Measurements from ENCODE around the gene DRC1.

The DRC1 gene

DNA sequence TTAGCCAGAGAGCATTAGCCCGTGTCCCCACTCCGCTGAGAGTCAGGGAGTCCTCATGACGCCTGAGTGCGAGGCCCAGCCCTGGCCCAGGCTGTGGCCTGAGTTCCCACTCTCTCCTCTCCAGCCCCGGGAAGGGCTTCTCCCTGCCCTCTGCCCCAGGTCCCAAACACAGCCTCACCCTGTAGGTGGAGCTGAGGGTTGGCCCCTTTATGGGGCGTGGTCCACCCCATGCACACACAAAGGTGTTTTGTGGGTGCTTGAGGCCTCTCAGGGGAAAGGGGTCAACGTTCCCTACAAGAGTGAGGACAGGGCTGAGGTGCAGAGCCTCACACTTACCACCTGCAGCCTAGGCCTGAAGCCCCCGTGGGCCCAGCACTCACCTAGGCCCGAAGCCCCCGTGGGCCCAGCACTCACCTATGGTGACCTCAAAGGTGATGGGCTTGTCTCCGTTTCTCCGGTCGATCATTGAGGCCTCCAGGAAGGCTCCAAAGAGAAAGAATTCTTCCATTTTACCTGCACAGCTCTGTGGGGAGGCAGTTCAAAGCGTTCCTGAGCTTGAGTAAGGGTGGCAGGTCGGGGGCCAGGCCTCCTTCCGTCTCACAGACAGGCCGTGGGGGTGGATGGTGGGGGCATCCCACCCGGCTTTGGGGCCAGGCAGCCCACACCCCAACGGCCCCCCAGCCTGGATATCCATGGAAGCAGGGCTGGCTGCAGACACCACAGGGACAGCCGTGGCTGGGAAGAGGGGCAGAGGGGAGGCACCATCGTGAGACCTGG, 78.3 kb downstream of the DRC1 start:
- no peak for DNase-seq

- DNase-seq = no peak
Observed at GRCh38 chr2:26480566-26481423, 79.1 kb downstream of the DRC1 start.

DNA sequence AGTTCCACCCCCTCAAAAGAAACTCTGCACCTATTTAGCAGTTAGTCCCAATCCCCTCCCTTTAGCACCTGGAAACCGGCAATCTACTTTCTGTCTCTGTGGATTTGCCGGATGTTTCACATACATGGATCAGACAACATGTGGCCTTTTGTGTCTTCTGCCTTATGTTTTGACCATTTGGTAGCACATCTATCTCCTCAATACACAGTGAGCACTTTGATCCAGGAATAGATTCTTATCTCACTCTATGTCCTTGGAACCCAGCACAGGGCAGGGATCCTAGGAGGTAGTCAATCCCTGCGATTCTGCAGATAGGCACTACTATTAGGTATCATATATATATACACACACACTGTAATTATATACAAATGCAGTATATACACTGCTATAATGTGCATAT, 80.0 kb downstream of the DRC1 start:
- DNase-seq = no peak

GRCh38 chr2:26482211-26483026, 80.7 kb downstream of the DRC1 start:
- no peak for DNase-seq

DNA sequence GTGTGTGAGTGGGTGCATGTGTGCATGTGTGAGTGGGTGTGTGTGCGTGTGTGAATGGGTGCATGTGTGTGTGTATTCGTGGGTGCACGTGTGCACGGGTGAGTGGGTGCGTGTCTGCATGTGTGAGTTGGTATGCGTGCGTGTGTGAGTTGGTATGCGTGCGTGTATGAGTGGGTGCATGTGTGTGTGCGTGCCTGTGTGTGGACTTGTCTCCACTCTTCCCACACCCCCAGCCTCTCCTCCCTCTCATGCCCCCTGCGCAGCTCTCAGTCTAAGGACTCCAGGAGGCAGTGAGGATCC, 81.3 kb downstream of the DRC1 start:
- DNase-seq = no peak

GRCh38 chr2:26483516-26483915, 81.8 kb downstream of the DRC1 start:
- no peak for DNase-seq

DNA sequence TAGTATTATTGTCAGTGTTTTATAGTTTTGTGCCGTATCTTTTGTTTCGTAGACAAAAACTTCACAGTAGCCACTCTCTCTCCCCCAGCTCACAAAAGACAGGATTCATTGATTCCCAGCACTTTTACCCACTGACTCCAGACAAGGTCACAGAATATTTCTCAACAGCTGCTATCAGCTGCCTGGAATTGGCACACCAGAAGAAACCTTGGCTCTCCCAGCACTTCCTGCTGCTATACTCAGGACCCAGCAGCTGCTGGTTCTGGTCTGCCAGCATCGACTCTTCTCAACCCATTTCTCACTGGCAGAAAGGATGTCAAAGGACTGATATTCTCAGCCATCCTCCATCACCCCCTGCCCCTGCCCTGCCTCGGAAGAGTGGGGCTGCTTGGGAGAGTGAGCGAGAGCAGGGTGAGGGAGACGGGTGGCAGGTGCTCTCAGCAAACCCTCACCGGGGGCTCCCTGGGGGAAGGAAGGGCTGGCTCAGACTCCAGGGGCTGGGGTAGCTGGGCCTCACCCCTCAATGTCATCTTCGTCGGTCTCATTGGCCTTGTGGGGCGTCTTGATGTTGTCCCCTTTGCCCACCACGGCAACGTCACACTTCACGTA, 82.3 kb downstream of the DRC1 start:
- DNase-seq = no peak

- no peak for DNase-seq
Observed at GRCh38 chr2:26484579-26484978, 82.9 kb downstream of the DRC1 start.

DNA sequence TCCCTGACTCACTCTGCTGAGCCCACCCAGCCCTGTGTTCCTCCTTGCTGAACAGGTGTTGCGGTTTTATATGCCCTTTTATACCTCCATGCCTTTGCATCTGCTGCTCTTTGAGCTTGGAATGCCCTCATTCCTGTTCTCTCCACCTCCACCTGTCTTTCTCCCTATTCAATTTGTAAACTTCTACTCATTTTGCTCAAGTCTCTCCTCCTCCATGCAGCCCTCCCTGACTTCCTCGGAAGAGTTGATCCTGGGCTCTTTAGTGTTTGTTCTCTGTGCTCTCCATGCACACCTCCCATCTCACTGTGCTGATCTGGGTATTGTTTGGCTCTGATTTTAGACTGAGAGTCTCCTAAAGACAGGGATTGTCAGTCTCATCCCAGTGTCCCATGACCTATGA, 83.4 kb downstream of the DRC1 start:
- DNase-seq = no peak

DNA sequence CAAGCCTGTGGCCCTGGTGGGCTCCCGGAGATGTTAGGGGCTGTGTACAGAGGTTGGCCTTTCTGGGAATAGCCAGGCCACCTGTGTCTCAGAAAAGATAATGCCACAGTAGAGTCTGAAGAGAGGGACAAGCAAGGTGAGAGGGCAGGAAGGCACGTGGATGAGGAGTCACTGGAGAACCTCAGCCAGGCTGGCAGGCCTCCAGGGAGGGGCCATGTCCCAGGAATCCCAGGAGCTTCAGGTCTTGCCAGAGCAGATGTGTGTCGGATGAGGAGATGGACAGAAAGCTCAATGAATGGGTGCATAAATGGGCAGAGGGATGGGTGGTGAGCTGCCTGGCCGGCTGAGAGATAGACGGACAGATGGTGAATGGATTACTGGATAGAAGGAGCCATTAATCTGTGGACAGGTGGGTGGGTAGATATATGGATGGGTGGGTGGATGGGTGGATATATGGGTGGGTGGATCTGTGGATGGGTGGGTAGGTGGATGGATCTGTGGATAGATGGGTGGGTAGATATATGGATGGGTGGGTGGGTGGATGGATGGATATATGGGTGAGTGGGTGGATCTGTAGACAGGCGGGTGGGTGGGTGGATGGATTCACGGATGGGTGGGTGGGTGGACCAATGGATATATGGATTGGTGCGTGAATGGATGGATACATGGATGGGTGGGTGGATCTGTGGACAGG, 84.2 kb downstream of the DRC1 start:
- DNase-seq = no peak

DNA sequence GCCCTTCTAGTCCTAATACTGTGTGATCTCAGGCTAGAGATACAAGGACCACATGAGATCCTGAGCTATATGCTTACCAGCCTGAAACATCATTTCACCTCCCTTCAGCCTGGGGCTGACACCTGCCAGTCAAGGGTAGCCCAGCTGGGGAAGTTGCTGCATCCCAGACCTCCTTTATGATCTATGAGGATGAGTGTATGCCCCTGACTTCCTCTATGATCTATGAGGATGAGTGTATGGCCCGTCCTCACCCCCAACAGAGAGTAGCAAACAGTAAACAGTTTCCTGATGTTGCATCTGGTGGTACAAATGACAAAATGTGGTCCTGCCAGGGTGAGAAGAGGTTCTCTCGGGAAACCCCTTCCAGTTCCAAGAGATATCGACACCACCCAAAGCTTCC, 85.1 kb downstream of the DRC1 start:
- DNase-seq = no peak

DNA sequence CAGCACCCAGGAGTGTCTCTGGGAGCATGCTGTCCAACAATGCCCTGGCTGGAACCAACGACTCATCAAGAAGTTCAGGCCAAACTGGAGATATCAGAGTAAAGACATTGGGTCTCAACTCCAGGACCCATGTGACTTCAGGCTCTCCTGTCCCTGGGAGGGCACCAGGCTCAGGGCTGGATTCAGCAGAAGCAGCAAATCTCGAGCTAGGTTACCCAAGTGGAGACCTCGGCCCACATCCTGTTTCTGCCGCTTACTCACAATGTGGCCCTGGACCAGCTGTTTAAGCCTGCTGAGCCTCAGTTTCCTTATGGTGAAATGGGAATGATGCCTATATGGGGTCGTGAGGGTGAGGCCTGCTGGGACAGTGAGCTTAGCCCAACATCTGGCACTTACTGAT, 85.5 kb downstream of the DRC1 start:
- no peak for DNase-seq

- DNase-seq = no peak
Observed at GRCh38 chr2:26488463-26489212, 86.9 kb downstream of the DRC1 start.

DNA sequence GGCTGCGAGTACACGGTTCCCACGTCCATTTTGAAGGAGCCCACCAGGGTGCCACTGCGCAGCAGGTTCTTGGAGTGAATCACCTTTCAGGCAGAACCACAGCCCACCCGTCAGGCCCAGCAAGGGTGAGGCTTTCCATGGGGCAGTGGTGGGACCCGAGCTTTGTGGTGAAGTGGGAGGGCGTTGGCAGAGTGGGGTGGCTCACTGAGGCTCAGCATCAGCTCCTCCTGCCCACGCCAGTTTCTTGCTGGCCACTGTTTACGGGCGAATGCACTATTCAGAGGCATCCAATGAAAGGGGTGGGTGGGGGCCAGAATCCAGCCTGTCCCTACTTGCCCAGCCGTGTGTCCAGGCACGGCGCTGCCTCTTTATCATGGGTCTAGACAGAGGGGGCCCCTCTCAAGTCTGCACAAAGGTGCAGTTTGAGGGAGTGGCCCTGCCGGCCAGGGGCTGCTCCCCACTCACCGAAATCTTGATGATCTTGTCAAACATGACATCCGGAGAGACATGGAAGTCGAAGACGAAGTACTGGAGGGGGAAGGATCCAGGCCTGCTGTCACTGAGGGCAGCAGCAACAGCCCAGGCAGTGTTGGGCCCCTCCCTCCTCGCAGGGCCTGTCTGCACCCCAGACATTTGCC, 87.6 kb downstream of the DRC1 start:
- DNase-seq = no peak

- no peak for DNase-seq
Observed at GRCh38 chr2:26491563-26492167, 89.9 kb downstream of the DRC1 start.

- no peak for DNase-seq
Observed at GRCh38 chr2:26492749-26493515, 91.2 kb downstream of the DRC1 start.

DNA sequence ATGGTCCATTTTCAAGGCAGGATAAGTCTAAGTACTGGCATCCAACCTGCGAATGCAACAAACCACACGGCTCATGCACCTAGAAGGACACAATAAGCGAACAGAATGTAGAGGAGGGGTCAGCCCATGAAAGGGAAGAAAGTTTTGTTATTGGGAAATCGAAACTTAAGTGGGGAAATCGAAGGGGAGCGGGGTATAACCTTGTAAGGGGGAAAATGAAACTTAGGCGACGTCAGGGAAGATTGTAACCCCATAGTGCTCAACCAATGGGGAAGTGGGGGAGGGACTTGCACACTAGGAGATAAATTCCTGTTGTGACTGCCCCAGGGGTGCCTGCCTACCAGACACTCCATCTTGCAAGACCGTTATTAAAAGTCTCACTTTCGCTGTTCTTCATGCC, 91.8 kb downstream of the DRC1 start:
- DNase-seq = no peak

- no peak for DNase-seq
Observed at GRCh38 chr2:26494199-26494598, 92.5 kb downstream of the DRC1 start.

- no peak for DNase-seq
Observed at GRCh38 chr2:26494891-26495290, 93.2 kb downstream of the DRC1 start.

- no peak for DNase-seq
Observed at GRCh38 chr2:26495705-26496297, 94.1 kb downstream of the DRC1 start.
